Measurements from ENCODE around the gene GCM1.

Gene GCM1

GRCh38 chr6:53139841-53140413 is 8.7 kb downstream of the GCM1 start:
- H3K9me3 ChIP-seq = no peaks in the 10 kb centered on the region
- peaks cover 1% of the 10 kb centered on the region; the same call in 1 of the 2 replicates for H3K4me1 ChIP-seq
- DNase-seq (ENCODE audit: low spot score in 2 of 2) = no peak
- no peaks in the 10 kb centered on the region for H3K27me3 ChIP-seq (ENCODE audit: low read depth)
- no peaks in the 10 kb centered on the region for H3K36me3 ChIP-seq (replicated peaks)
- no peak overlapping the region for H3K4me3 ChIP-seq
- in situ Hi-C loops (cut with MboI; ENCODE audit: low sequenced_read_pairs) = no loop called here

DNA sequence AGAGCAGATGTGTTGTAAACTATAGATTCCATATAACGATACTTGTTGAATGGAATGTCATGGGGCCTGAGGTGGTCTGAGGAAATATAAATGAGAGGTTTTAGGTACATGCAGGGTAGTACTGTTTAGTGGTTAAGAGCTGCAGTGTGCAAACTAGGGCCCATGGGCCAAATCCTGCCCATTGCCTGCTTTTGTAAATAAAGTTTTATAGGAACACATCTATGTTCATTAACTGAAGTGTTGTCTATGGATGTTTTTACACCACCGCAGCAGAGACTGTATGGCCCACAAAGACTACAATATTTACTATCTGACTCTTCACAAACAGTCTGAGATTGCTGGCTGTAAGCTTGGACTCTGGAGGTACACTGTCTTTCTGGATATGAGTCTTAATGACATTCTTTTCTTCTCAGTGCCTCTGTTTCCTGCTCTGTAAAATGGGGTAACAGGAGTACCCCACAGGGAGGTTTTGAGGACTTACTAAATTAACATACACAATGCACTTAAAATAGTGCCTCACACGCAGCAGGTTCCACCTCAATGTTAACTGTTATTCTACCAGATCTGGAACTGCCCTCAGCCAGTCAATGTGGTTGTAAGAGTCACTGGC is 12.5 kb downstream of the GCM1 start:
- in situ Hi-C loops (cut with MboI; ENCODE audit: low sequenced_read_pairs) = no loop called here

DNA sequence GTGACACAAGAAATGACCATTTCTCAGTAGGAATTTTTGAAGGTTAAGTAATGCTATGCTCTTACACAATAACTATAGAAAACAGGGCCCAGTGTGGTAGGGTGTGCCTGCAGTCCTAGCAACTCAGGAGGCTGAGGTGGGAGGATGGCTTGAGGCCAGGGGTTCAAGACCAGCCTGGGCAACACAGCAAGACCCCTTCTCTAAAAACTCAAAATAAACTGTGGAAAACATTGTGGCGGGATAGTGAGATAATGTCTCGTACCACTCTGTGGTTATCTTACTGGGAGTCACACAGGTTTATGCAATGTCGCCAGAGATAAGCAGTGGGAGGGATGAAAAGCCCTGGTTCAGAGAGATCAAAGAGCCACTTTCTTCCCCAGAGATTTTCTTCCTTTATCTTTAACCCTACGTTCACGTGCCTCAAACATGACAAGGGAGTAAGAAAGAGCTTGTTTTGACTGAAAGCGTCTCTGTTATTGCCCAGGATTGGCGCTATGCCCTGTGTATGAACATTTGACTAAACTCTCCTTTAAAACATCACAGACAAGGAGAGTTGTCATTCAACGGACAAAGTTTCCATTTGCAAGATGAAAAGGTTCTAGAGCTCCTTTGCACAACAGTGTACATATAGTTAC is 13.9 kb downstream of the GCM1 start:
- no peak for DNase-seq (ENCODE audit: low spot score in 2 of 2)
- Histone ChIP-seq H3K4me1 (no peaks in the 10 kb centered on the region), H3K4me3 (no peak overlapping the region), H3K9me3 (no peaks in the 10 kb centered on the region), H3K27me3 (ENCODE audit: low read depth) (no peaks in the 10 kb centered on the region), H3K36me3 (replicated peaks) (no peaks in the 10 kb centered on the region)
- in situ Hi-C loops (cut with MboI; ENCODE audit: low sequenced_read_pairs) = no loop called here

More for the DNA sequence above, 12.5 kb downstream of the GCM1 start:
- no peak overlapping the region for H3K4me3 ChIP-seq
- no peaks in the 10 kb centered on the region for H3K27me3 ChIP-seq (ENCODE audit: low read depth)
- no peaks in the 10 kb centered on the region for H3K9me3 ChIP-seq
- no peaks in the 10 kb centered on the region for H3K4me1 ChIP-seq
- no peak for DNase-seq (ENCODE audit: low spot score in 2 of 2)
- H3K36me3 ChIP-seq (replicated peaks) = no peaks in the 10 kb centered on the region

- Histone ChIP-seq H3K9me3 (no peaks in the 10 kb centered on the region), H3K4me1 (no peaks in the 10 kb centered on the region), H3K27me3 (ENCODE audit: low read depth) (no peaks in the 10 kb centered on the region), H3K36me3 (replicated peaks) (no peaks in the 10 kb centered on the region), H3K4me3 (no peak overlapping the region)
- in situ Hi-C loops (cut with MboI; ENCODE audit: low sequenced_read_pairs) = no loop called here
- DNase-seq (ENCODE audit: low spot score in 2 of 2) = no peak
These were observed 14.7 kb downstream of the GCM1 start for GRCh38 chr6:53133961-53134360.

DNA sequence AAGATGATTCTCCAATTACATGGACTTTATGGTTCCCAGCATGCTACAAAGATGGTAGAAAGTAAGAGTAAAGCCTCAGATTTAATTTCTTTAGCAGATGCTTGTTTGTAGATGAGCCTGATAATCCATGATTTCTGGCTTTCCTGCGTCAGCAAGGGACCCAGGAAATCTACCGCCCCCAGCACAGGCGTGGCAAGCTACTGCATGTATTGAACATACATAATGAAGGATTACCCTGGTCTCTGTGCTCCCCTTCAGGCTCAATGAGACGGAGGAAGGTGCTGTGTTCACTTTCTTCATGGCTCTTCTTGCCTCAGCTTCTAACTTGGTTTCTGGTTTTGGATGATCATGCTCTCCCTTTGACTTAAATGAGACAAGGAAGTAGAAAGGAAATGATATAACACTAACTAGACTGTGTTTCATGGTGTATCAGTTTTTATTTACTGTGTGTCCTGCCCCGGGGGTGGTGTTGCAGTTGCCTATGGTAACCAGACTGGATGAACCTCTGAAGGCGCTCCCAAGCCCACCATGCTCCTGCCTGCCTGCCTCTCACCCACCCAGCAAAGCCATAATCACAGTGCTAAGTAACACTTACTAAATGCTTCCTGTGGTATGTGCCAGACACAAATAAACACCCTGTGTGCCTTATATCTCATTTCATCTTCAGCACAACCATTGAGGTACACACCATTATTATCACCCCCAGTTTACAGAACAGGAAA is 17.9 kb downstream of the GCM1 start:
- in situ Hi-C loops (cut with MboI; ENCODE audit: low sequenced_read_pairs) = no loop called here
- H3K9me3 ChIP-seq = no peaks in the 10 kb centered on the region
- DNase-seq (ENCODE audit: low spot score in 2 of 2) = no peak

GRCh38 chr6:53128842-53129241 is 19.8 kb downstream of the GCM1 start:
- H3K36me3 ChIP-seq (replicated peaks) = no peaks in the 10 kb centered on the region
- H3K27me3 ChIP-seq (ENCODE audit: low read depth) = no peaks in the 10 kb centered on the region
- H3K9me3 ChIP-seq = no peaks in the 10 kb centered on the region
- H3K4me1 ChIP-seq = no peaks in the 10 kb centered on the region
- in situ Hi-C loops (cut with MboI; ENCODE audit: low sequenced_read_pairs) = no loop called here
- no peak overlapping the region for H3K4me3 ChIP-seq
- no peak for DNase-seq (ENCODE audit: low spot score in 2 of 2)

More for the DNA sequence above, 17.9 kb downstream of the GCM1 start:
- H3K36me3 ChIP-seq (replicated peaks) = no peaks in the 10 kb centered on the region
- H3K27me3 ChIP-seq (ENCODE audit: low read depth) = no peaks in the 10 kb centered on the region
- H3K4me1 ChIP-seq = no peaks in the 10 kb centered on the region
- H3K4me3 ChIP-seq = no peak overlapping the region

GRCh38 chr6:53125276-53125675 is 23.4 kb downstream of the GCM1 start:
- in situ Hi-C loops (cut with MboI; ENCODE audit: low sequenced_read_pairs) = no loop called here
- H3K4me3 ChIP-seq = no peak overlapping the region
- no peaks in the 10 kb centered on the region for H3K9me3 ChIP-seq
- H3K4me1 ChIP-seq = peaks cover 8% of the 10 kb centered on the region
- no peak for DNase-seq (ENCODE audit: low spot score in 2 of 2)
- no peaks in the 10 kb centered on the region for H3K36me3 ChIP-seq (replicated peaks)
- H3K27me3 ChIP-seq (ENCODE audit: low read depth) = no peaks in the 10 kb centered on the region

GRCh38 chr6:53124131-53124800 is 24.4 kb downstream of the GCM1 start:
- DNase-seq (ENCODE audit: low spot score in 2 of 2) = no peak
- Histone ChIP-seq H3K27me3 (ENCODE audit: low read depth) (no peaks in the 10 kb centered on the region), H3K4me1 (peaks cover 15% of the 10 kb centered on the region), H3K9me3 (no peaks in the 10 kb centered on the region), H3K4me3 (no peak overlapping the region), H3K36me3 (replicated peaks) (no peaks in the 10 kb centered on the region)
- in situ Hi-C loops (cut with MboI; ENCODE audit: low sequenced_read_pairs) = no loop called here

- Histone ChIP-seq H3K36me3 (replicated peaks) (no peaks in the 10 kb centered on the region), H3K27me3 (ENCODE audit: low read depth) (no peaks in the 10 kb centered on the region), H3K9me3 (no peaks in the 10 kb centered on the region), H3K4me1 (peaks cover 15% of the 10 kb centered on the region), H3K4me3 (no peak overlapping the region)
- peak; percentile 65 to 73 for DNase-seq (ENCODE audit: low spot score in 2 of 2)
- in situ Hi-C loops (cut with MboI; ENCODE audit: low sequenced_read_pairs) = no loop called here
These were observed 28.8 kb downstream of the GCM1 start for GRCh38 chr6:53119772-53120409.

DNA sequence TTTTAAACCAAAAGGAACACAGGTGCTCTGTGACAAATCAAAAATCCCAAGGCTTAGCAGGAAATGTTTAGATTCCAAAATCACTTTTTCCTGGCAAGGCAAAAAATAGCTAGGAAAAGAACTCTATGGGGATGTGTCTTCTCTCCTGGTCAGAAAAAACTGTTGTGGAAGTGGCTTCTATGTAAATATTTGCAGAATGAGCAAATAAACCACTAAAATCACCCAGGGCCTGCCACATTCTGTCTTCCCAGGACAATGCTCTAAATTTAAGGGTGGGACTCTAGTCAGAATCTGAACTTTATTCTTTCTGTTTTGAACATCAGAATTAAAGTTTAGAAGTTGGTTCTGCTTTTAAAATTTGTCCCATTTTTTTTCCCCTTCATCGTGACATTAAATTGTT is 29.3 kb downstream of the GCM1 start:
- no peak overlapping the region for H3K4me3 ChIP-seq
- H3K4me1 ChIP-seq = peaks cover 15% of the 10 kb centered on the region
- in situ Hi-C loops (cut with MboI; ENCODE audit: low sequenced_read_pairs) = no loop called here
- no peaks in the 10 kb centered on the region for H3K9me3 ChIP-seq
- DNase-seq (ENCODE audit: low spot score in 2 of 2) = no peak
- H3K36me3 ChIP-seq (replicated peaks) = no peaks in the 10 kb centered on the region
- H3K27me3 ChIP-seq (ENCODE audit: low read depth) = no peaks in the 10 kb centered on the region

GRCh38 chr6:53115741-53116140 is 32.9 kb downstream of the GCM1 start:
- no peaks in the 10 kb centered on the region for H3K36me3 ChIP-seq (replicated peaks)

DNA sequence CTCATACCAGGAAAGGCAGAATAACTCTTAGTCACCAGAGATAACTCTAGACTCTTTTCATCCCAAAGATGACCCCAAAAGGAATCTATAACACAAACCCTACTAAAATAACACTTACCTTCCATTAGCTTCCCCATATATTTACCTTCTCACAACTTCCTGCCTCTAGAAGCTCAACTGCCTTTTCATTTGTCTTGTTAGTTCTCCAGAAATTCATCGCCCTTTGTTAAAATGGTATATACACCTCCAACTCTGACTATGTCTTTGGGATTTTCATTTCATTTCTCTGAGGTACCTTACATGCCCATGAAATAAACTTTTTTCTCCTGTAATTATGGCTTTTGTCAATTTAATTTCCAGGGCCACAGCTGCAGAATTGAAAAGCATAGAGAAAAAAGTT is 33.5 kb downstream of the GCM1 start:
- Histone ChIP-seq H3K4me3 (no peak overlapping the region), H3K27me3 (ENCODE audit: low read depth) (no peaks in the 10 kb centered on the region), H3K36me3 (replicated peaks) (no peaks in the 10 kb centered on the region), H3K4me1 (peaks cover 5% of the 10 kb centered on the region), H3K9me3 (no peaks in the 10 kb centered on the region)
- no peak for DNase-seq (ENCODE audit: low spot score in 2 of 2)
- in situ Hi-C loops (cut with MboI; ENCODE audit: low sequenced_read_pairs) = no loop called here

More at GRCh38 chr6:53115741-53116140, 32.9 kb downstream of the GCM1 start:
- Histone ChIP-seq H3K27me3 (ENCODE audit: low read depth) (no peaks in the 10 kb centered on the region), H3K9me3 (no peaks in the 10 kb centered on the region), H3K4me1 (peaks cover 12% of the 10 kb centered on the region), H3K4me3 (no peak overlapping the region)
- no peak for DNase-seq (ENCODE audit: low spot score in 2 of 2)
- in situ Hi-C loops (cut with MboI; ENCODE audit: low sequenced_read_pairs) = no loop called here

DNA sequence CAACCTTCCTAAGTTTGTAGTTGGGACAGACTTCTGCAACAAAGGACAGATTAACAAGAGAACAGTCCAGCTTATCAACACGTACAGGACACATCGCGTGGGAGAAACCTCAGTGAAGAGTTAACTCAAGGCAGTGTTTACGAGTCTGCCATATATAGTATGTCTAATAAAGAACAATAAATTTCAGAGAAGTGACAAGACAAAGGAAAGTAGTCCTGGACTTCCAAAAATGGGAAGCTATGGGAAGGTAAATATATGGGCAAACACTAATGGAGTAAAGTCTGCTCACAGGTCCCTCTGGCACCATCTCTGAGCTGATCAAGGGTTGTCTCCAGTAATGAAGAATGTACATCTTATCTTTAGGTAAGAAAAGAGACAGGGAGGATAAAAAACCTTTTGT is 34.9 kb downstream of the GCM1 start:
- no peaks in the 10 kb centered on the region for H3K27me3 ChIP-seq (ENCODE audit: low read depth)
- in situ Hi-C loops (cut with MboI; ENCODE audit: low sequenced_read_pairs) = no loop called here
- no peak for DNase-seq (ENCODE audit: low spot score in 2 of 2)
- no peaks in the 10 kb centered on the region for H3K9me3 ChIP-seq
- no peaks in the 10 kb centered on the region for H3K36me3 ChIP-seq (replicated peaks)
- no peaks in the 10 kb centered on the region; the same call in 1 of the 2 replicates for H3K4me1 ChIP-seq
- no peak overlapping the region for H3K4me3 ChIP-seq
